Transverse colon (tissue), 4 donors: Measurements from ENCODE around the gene TMEM117. TPM values are rescaled to one million over a fixed set of nuclear protein-coding genes. Genes with fewer than 3 reads are reported as not detected.

Source experiments
- DNase-seq: peaks from one replicate; pipeline ENCODE4 v3.0.0-alpha.2; 2019
- H3K27ac ChIP-seq, 4 donors: fragments of 200-600 bp; sonication (generic); 2 replicates each; pipeline ENCODE4 v1.5.1; 2016 to 2018; ENCODE audit warnings: inconsistent platforms in 4 of 4
- H3K27me3 ChIP-seq: fragments of 200-600 bp; sonication (generic); 2 replicates; pipeline ENCODE4 v1.5.1; 2017; ENCODE audit warnings: inconsistent platforms
- H3K36me3 ChIP-seq, 4 donors: fragments of 200-600 bp; sonication (generic); 2 replicates each; pipeline ENCODE4 v1.5.1; 2017 to 2019; ENCODE audit warnings: inconsistent platforms in 4 of 4
- H3K4me1 ChIP-seq, 4 donors: fragments of 200-600 bp; sonication (generic); 2 replicates each; pipeline ENCODE4 v1.5.1; 2017 to 2020; ENCODE audit warnings: inconsistent platforms in 4 of 4
- H3K4me3 ChIP-seq, 4 donors: fragments of 200-600 bp; sonication (generic); 1 replicate in 1 of 4; 2 replicates in 3 of 4; pipeline versions ENCODE4 v1.5.1 to v1.6.1; 2017 to 2019; ENCODE audit warnings: inconsistent platforms in 4 of 4
- H3K9me3 ChIP-seq, 2 donors: fragments of 200-600 bp; sonication (generic); 2 replicates each; pipeline ENCODE4 v1.5.1; 2017 to 2019; ENCODE audit warnings: inconsistent platforms in 2 of 2
- EP300 ChIP-seq: sonication (generic); formaldehyde crosslinking; IDR thresholded peaks from one replicate; pipeline ENCODE4 v1.6.1; 2017; ENCODE audit warnings: antibody characterized with exemption, low read depth
- POLR2A ChIP-seq: fragments of 450-650 bp; IDR thresholded peaks from one replicate; pipeline ENCODE4 v1.6.1; 2016; ENCODE audit warnings: antibody characterized with exemption, mild to moderate bottlenecking, moderate library complexity
- POLR2AphosphoS5 ChIP-seq, 3 donors: sonication (generic); formaldehyde crosslinking; IDR thresholded peaks; one replicate each; pipeline ENCODE4 v1.6.1; 2016; ENCODE audit warnings: antibody characterized with exemption in 3 of 3
- WGBS, 2 donors: methylation state at CpG; one replicate each; pipeline ENCODE4 v1.1.5; 2018; ENCODE audit warnings: low coverage in 1 of 2; 5-methylcytosine and 5-hydroxymethylcytosine counted together
- in situ Hi-C, 4 donors: fragments of 200-750 bp; cut with MboI; loops; one replicate each; pipeline versions ENCODE4 v1.15.0 to v1.15.1; 2017; ENCODE audit warnings: low sequenced_read_pairs in 3 of 4, low pct_ligation_motif_present in 1 of 4, low pct_unique_long_range_greater_than_20kb in 1 of 4
- intact Hi-C: fragments of 100-400 bp; cut with DNase I; formaldehyde crosslinking; loops from one replicate; pipeline ENCODE4 v1.15.1; 2023; ENCODE audit warnings: low total_unique reads
- total RNA-seq, 4 donors: library from RNA; depleted of rRNA; stranded (reverse); fragments of >200 nt; gene quantifications; one replicate each; pipeline ENCODE4 v1.1.0, GENCODE V29; 2016
- TF ChIP-seq, protein P1 (sequence below), 5 experiments: fragments of 200-600 bp in 3 of 5; fragments of 450-650 bp in 2 of 5; sonication (generic) in 3 of 5; IDR thresholded peaks; 1 replicate in 2 of 5; 2 replicates in 3 of 5; pipeline ENCODE4 v1.5.1; 2016 to 2017; ENCODE audit warnings: antibody characterized with exemption in 5 of 5, inconsistent platforms in 3 of 5, mild to moderate bottlenecking in 2 of 5, moderate library complexity in 1 of 5

The TMEM117 gene
- total RNA-seq, 4 donors from 2014 or later, result 0.40 to 92.8 (median 25.6) TPM

DNA sequence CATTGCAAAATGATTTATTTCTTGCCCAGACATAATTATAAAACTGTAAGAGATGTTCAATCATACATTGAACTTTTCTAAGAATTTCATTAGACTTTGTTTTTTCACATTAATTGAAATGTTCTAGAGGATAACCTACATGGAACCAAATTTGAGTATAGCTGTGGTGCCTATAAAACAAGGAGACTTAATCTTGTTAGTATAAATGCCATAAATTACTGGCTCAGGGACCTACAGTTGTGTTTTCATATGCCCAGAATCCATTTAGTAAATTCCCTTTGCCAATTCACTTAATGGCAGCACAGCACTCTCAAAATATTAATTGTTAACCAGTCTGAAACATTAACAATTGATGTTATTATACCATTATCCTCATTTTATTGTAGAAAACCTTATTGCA is 551.7 kb downstream of the TMEM117 start:
- Histone ChIP-seq H3K9me3 (no peaks in the 10 kb centered on the region), H3K4me3 (no peak overlapping the region), H3K27ac (no peak overlapping the region), H3K36me3 (no peaks in the 10 kb centered on the region), H3K27me3 (no peaks in the 10 kb centered on the region), H3K4me1 (no peaks in the 10 kb centered on the region)
- in situ Hi-C loops, result no loop called here
- intact Hi-C loops, result no loop called here
- DNase-seq, result no peak
- TF ChIP-seq, protein P1, sequence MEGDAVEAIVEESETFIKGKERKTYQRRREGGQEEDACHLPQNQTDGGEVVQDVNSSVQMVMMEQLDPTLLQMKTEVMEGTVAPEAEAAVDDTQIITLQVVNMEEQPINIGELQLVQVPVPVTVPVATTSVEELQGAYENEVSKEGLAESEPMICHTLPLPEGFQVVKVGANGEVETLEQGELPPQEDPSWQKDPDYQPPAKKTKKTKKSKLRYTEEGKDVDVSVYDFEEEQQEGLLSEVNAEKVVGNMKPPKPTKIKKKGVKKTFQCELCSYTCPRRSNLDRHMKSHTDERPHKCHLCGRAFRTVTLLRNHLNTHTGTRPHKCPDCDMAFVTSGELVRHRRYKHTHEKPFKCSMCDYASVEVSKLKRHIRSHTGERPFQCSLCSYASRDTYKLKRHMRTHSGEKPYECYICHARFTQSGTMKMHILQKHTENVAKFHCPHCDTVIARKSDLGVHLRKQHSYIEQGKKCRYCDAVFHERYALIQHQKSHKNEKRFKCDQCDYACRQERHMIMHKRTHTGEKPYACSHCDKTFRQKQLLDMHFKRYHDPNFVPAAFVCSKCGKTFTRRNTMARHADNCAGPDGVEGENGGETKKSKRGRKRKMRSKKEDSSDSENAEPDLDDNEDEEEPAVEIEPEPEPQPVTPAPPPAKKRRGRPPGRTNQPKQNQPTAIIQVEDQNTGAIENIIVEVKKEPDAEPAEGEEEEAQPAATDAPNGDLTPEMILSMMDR (IDR thresholded peaks at IDR 0.05), result no peak
- no peak for TF ChIP-seq POLR2A
- TF ChIP-seq POLR2AphosphoS5 (IDR thresholded peaks at IDR 0.05), result no peak
- no peak for TF ChIP-seq EP300

DNA sequence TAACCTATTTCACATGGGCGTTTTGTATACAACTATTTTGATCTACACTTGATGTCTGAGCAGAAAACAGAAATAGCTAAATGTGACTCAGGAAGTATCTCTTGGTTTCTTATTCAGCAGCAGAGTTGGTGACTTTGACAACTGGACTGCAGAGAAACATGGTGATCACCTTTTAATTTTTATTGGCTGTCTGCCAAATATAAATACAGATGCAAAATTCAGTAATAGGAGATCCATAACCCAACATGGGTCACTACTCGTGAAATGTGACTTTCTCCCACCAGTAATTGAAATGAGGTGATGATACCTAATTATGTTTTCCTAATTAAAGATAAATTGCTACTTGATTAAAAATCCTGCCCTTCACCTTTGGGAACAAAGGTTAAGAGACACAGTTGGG is 553.2 kb downstream of the TMEM117 start:
- no peak overlapping the region for H3K27ac ChIP-seq
- in situ Hi-C loops (no loop called here), intact Hi-C loops (no loop called here)
- no peak for TF ChIP-seq EP300
- DNase-seq, result no peak
- H3K4me1 ChIP-seq, result no peaks in the 10 kb centered on the region
- WGBS, 2 donors, result 80 to 88% methylated on average over 2 of the region's 2 CpGs
- no peaks in the 10 kb centered on the region for H3K36me3 ChIP-seq
- no peak overlapping the region for H3K4me3 ChIP-seq
- no peaks in the 10 kb centered on the region for H3K27me3 ChIP-seq
- H3K9me3 ChIP-seq, result no peaks in the 10 kb centered on the region

DNA sequence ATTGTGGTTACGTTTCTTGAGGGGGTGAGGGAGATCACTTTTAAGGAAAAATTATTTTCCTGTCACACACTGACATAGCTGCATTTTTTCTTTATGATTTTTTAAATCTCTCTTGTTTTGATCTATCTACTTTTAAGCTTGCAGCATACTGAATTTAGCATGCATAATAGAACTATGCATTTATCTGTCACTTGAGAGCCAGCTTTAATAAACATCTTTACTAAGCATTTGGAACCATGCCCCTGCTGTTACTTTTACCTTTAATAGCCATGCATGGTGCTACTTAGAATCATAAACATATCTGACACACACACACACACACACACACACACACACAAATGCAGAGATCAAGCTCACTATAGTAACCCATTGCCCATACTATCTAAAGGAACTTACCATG is 554.0 kb downstream of the TMEM117 start:
- Histone ChIP-seq H3K9me3 (no peaks in the 10 kb centered on the region), H3K36me3 (no peaks in the 10 kb centered on the region), H3K27me3 (no peaks in the 10 kb centered on the region), H3K27ac (no peak overlapping the region), H3K4me1 (no peaks in the 10 kb centered on the region), H3K4me3 (no peak overlapping the region)
- in situ Hi-C loops, result no loop called here
- TF ChIP-seq EP300, result no peak
- TF ChIP-seq POLR2A, result no peak
- no peak for TF ChIP-seq POLR2AphosphoS5 (IDR thresholded peaks at IDR 0.05)
- TF ChIP-seq, protein P1 (IDR thresholded peaks at IDR 0.05), result no peak
- DNase-seq, result no peak
- intact Hi-C loops, result no loop called here
- 40 to 53% methylated on average over 1 of the region's 1 CpG for WGBS, 2 donors

DNA sequence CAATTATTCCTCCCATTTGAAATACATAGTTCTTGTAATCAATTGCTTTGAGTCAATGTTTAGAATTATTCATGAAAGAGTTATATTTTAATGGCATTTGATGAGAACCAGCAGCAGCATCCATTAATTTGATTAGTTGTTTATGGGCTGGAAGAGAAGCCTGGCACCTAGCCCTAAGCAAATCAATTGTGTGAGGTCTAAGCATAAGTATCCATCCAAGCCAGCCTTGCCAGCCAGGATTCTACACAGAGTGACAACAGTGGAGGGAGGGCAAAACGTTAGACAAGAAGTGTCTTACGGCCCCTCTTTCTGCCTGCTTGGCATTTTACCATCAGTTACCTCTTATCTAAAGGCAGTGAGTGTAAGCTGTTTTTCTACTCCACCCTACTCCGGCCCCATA is 561.8 kb downstream of the TMEM117 start:
- WGBS, 2 donors, result 60 to 72% methylated on average over 2 to 3 of the region's 3 CpGs
- intact Hi-C loops, result no loop called here
- H3K4me3 ChIP-seq, result no peak overlapping the region
- no peak overlapping the region for H3K27ac ChIP-seq
- no peak for TF ChIP-seq EP300
- no peak for TF ChIP-seq POLR2AphosphoS5 (IDR thresholded peaks at IDR 0.05)
- in situ Hi-C loops, result no loop called here
- H3K27me3 ChIP-seq, result no peaks in the 10 kb centered on the region
- H3K9me3 ChIP-seq, result no peaks in the 10 kb centered on the region
- no peaks in the 10 kb centered on the region for H3K36me3 ChIP-seq
- no peak for DNase-seq
- H3K4me1 ChIP-seq, result no peaks in the 10 kb centered on the region

DNA sequence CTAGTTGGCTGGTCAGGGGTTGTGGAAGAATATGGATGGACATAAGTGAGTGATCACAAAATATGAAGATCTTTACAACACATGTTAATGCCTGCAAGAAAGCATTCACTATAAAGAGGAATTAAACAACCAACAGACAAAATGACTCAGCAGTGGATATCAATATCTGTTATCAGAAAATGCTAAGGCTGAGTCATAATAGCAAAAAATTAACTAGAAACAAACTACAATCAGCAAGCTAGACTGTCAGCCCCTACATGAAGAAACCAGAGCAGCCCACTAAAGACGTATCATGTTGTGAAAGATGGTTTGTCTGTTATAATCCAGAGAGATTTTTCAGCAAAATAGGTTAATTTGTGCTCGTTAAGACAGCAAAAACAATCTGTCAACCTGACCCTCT is 567.3 kb downstream of the TMEM117 start:
- H3K27me3 ChIP-seq, result no peaks in the 10 kb centered on the region
- H3K4me1 ChIP-seq, result no peaks in the 10 kb centered on the region
- no peaks in the 10 kb centered on the region for H3K36me3 ChIP-seq
- DNase-seq, result no peak
- in situ Hi-C loops (no loop called here), intact Hi-C loops (no loop called here)
- TF ChIP-seq, protein P1 (IDR thresholded peaks at IDR 0.05), result no peak
- TF ChIP-seq POLR2AphosphoS5 (IDR thresholded peaks at IDR 0.05) (no peak), POLR2A (no peak), EP300 (no peak)
- H3K4me3 ChIP-seq, result no peak overlapping the region
- 39 to 50% methylated on average over 2 of the region's 2 CpGs for WGBS, 2 donors
- H3K27ac ChIP-seq, result no peak overlapping the region
- H3K9me3 ChIP-seq, result no peaks in the 10 kb centered on the region
